GM10266 (cell line): ENCODE measurements around the gene MIPOL1.
"Not testable (repeated sequence)": the region's sequence is repeated elsewhere in the genome, so short reads cannot be mapped to it uniquely, and the experiment has no call there.

Source experiments
- DNase-seq: peaks from one replicate; pipeline ENCODE4 v3.0.0; 2012; ENCODE audit errors: extremely low spot score
- TF ChIP-seq, protein P1 (sequence below): IDR thresholded peaks from 2 replicates; pipeline ENCODE4 v1.5.1; 2012; ENCODE audit warnings: mild to moderate bottlenecking, low read depth; ENCODE audit not compliant: control insufficient read depth, insufficient read depth; ENCODE audit errors: missing control alignments

The MIPOL1 gene

GRCh38 chr14:37546621-37547447, 349.1 kb downstream of the MIPOL1 start:
- TF ChIP-seq, protein P1, sequence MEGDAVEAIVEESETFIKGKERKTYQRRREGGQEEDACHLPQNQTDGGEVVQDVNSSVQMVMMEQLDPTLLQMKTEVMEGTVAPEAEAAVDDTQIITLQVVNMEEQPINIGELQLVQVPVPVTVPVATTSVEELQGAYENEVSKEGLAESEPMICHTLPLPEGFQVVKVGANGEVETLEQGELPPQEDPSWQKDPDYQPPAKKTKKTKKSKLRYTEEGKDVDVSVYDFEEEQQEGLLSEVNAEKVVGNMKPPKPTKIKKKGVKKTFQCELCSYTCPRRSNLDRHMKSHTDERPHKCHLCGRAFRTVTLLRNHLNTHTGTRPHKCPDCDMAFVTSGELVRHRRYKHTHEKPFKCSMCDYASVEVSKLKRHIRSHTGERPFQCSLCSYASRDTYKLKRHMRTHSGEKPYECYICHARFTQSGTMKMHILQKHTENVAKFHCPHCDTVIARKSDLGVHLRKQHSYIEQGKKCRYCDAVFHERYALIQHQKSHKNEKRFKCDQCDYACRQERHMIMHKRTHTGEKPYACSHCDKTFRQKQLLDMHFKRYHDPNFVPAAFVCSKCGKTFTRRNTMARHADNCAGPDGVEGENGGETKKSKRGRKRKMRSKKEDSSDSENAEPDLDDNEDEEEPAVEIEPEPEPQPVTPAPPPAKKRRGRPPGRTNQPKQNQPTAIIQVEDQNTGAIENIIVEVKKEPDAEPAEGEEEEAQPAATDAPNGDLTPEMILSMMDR, result no peak
- no peak for DNase-seq

- TF ChIP-seq, protein P1, result no peak
- no peak for DNase-seq
Observed at GRCh38 chr14:37550511-37550910, 352.8 kb downstream of the MIPOL1 start.

GRCh38 chr14:37551119-37551518, 353.4 kb downstream of the MIPOL1 start:
- no peak for DNase-seq
- TF ChIP-seq, protein P1, result no peak

DNA sequence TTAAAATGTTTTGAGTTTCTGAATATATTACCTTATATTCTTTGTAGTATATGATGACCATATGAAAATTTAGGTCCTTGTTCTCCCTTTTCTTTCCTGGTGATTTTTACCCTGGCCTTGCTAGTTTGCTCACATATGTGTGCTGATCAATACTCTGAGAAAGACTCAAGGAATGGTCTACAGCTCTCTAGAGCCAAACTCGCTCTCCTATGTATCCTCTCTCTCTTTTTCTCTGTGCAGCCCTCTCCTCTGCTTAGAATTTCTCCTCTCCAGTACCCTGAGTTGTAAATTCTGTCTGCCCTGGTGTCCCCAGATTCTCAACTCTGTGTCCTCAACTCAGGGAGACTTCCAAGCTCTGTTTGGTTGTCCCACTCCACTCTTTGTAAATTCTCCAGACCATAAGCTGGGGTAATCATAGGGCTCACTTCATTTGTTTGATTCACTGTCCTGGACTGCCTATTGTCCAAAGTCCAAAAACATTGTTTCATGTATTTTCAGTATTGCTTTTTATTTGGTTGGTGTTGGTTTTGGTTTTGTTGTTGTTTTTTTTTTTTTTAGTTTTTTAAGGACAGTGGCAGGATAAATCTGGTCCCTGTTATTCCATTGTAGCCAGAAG, 356.3 kb downstream of the MIPOL1 start:
- no peak for DNase-seq
- TF ChIP-seq, protein P1, result no peak

DNA sequence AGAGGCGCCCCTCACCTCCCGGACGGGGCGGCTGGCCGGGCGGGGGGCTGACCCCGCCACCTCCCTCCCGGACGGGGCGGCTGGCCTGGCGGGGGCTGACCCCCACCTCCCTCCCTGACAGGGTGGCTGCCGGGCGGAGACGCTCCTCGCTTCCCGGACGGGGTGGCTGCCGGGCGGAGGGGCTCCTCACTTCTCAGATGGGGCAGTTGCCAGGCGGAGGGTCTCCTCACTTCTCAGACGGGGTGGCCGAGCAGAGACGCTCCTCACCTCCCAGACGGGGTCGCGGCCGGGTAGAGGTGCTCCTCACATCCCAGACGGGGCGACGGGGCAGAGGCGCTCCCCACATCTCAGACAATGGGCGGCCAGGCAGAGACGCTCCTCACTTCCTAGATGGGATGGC, 357.9 kb downstream of the MIPOL1 start:
- DNase-seq, result not testable (repeated sequence)

GRCh38 chr14:37558740-37559139, 361.0 kb downstream of the MIPOL1 start:
- TF ChIP-seq, protein P1, result no peak
- no peak for DNase-seq

DNA sequence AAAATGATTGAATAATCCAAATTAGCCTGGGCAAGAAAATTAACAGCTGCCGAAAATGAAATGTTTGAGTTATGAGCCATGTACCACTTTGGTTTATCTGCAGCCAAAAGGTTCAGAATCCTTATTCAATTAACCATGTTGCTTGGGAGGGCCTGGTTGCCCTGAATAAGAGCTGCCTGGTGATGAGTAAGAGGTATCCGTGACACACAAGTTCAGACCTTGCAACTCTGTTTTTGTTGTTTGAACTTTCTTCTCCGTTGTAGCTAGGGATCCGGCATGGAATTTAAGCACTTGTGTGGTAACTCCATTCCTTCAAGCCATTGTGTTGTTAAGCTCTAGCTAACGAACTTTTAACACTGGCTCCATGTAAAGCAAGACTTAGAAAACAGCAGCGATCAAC, 361.6 kb downstream of the MIPOL1 start:
- no peak for DNase-seq
- TF ChIP-seq, protein P1, result no peak
